H1 (cell line): ENCODE measurements around the gene TMEM132A. TPM values are rescaled to one million over a fixed set of nuclear protein-coding genes. Genes with fewer than 3 reads are reported as not detected.

Experiments used
- CTCF ChIA-PET: fragments of 300-600 bp; sonication (Branson Sonifier 250); formaldehyde crosslinking; loops from one replicate; lab custom pipeline; 2021; ENCODE audit not compliant: partially characterized antibody; lab: Charles Lee
- POLR2A ChIA-PET: fragments of 300-600 bp; sonication (Branson Sonifier 250); formaldehyde crosslinking; loops from one replicate; lab custom pipeline; 2021; ENCODE audit warnings: inconsistent platforms; ENCODE audit not compliant: partially characterized antibody; lab: Charles Lee
- DNase-seq, 2 experiments: peaks; one replicate each; pipeline versions ENCODE4 v3.0.0 to v3.0.0-alpha.2; 2010 to 2022; ENCODE audit warnings: low spot score in 2 of 2, low read depth in 1 of 2, mixed read lengths in 1 of 2
- FAIRE-seq: peaks from 2 replicates; lab custom pipeline; 2011; peaks lifted over from hg19 to GRCh38; lab: Jason Lieb, UNC
- H2AFZ ChIP-seq: 2 replicates; pipeline ENCODE4 v1.8.1; 2012; ENCODE audit warnings: low read length, inconsistent platforms
- H2AK5ac ChIP-seq: 2 replicates; pipeline ENCODE4 v1.6.1; 2013; ENCODE audit warnings: low read depth, low read length
- H2BK120ac ChIP-seq: replicated peaks from 2 replicates; pipeline ENCODE3; 2013; ENCODE audit warnings: low read depth, low read length, inconsistent platforms
- H2BK12ac ChIP-seq: 2 replicates; pipeline ENCODE4 v1.6.1; 2013; ENCODE audit warnings: low read depth, low read length
- H2BK15ac ChIP-seq: 2 replicates; pipeline ENCODE4 v1.6.1; 2013; ENCODE audit warnings: low read length
- H2BK20ac ChIP-seq: 2 replicates; pipeline ENCODE4 v1.6.1; 2013; ENCODE audit warnings: low read length
- H2BK5ac ChIP-seq: 2 replicates; pipeline ENCODE4 v1.6.1; 2013; ENCODE audit warnings: low read depth, low read length
- H3K14ac ChIP-seq: 2 replicates; pipeline ENCODE4 v1.6.1; 2013; ENCODE audit warnings: inconsistent platforms; ENCODE audit not compliant: insufficient read length
- H3K18ac ChIP-seq: 2 replicates; pipeline ENCODE4 v1.6.1; 2013; ENCODE audit warnings: low read length; ENCODE audit errors: extremely low read depth
- H3K23ac ChIP-seq: 2 replicates; pipeline ENCODE4 v1.6.1; 2013; ENCODE audit warnings: inconsistent platforms; ENCODE audit not compliant: insufficient read length
- H3K23me2 ChIP-seq: 2 replicates; pipeline ENCODE4 v1.6.1; 2013; ENCODE audit warnings: low read depth, low read length
- H3K27ac ChIP-seq: 2 replicates; pipeline ENCODE4 v1.6.1; 2011; ENCODE audit warnings: low read depth, low read length, inconsistent platforms
- H3K27me3 ChIP-seq, 4 experiments: replicated peaks in 1 of 4; 1 replicate in 1 of 4; 2 replicates in 3 of 4; pipeline versions ENCODE4 v1.6.1 to v1.8.1; 2011 to 2013; ENCODE audit warnings: low read length in 3 of 4, mild to moderate bottlenecking in 3 of 4, inconsistent platforms in 2 of 4, mixed read lengths in 2 of 4, moderate library complexity in 1 of 4; ENCODE audit not compliant: control insufficient read depth in 3 of 4, insufficient read depth in 3 of 4; ENCODE audit errors: extremely low read depth in 1 of 4
- H3K36me3 ChIP-seq, 4 experiments: 2 replicates each; pipeline versions ENCODE4 v1.6.1 to v1.8.1; 2011 to 2013; ENCODE audit warnings: mild to moderate bottlenecking in 4 of 4, low read length in 3 of 4, moderate library complexity in 2 of 4, control low read depth in 1 of 4, inconsistent platforms in 1 of 4; ENCODE audit not compliant: insufficient read depth in 4 of 4, control insufficient read depth in 2 of 4
- H3K4ac ChIP-seq: replicated peaks from 2 replicates; pipeline ENCODE3; 2013; ENCODE audit warnings: low read length, low read depth, mixed read lengths, inconsistent platforms; ENCODE audit not compliant: insufficient read length
- H3K4me1 ChIP-seq, 4 experiments: replicated peaks in 1 of 4; 1 replicate in 1 of 4; 2 replicates in 3 of 4; pipeline versions ENCODE4 v1.6.1 to v1.8.1; 2011 to 2013; ENCODE audit warnings: low read length in 3 of 4, inconsistent platforms in 2 of 4, mixed read lengths in 1 of 4; ENCODE audit not compliant: insufficient read depth in 4 of 4, control insufficient read depth in 3 of 4
- H3K4me2 ChIP-seq, 2 experiments: 2 replicates each; pipeline versions ENCODE4 v1.6.1 to v1.8.1; 2011 to 2013; ENCODE audit warnings: low read depth in 2 of 2, low read length in 2 of 2, control low read depth in 1 of 2, inconsistent platforms in 1 of 2, mild to moderate bottlenecking in 1 of 2; ENCODE audit not compliant: insufficient read depth in 1 of 2
- H3K4me3 ChIP-seq, 4 experiments: fragments of 200-600, 300-600 bp in 1 of 4; sonication (generic), shearing (Covaris generic), sonication (Bioruptor Twin) in 1 of 4; 2 replicates each; pipeline versions ENCODE4 v1.5.1 to v1.8.1; 2011 to 2016; ENCODE audit warnings: low read length in 4 of 4, low read depth in 3 of 4, control low read depth in 2 of 4, inconsistent platforms in 2 of 4, mild to moderate bottlenecking in 2 of 4, mixed read lengths in 1 of 4, moderate library complexity in 1 of 4; ENCODE audit not compliant: insufficient read depth in 2 of 4; ENCODE audit errors: extremely low read depth in 1 of 4
- H3K56ac ChIP-seq: replicated peaks from 2 replicates; pipeline ENCODE3; 2013; ENCODE audit warnings: low read depth, mild to moderate bottlenecking, mixed read lengths, low read length, inconsistent platforms; ENCODE audit not compliant: insufficient read length
- H3K79me1 ChIP-seq: 2 replicates; pipeline ENCODE4 v1.6.1; 2013; ENCODE audit warnings: low read depth, low read length, control low read depth
- H3K79me2 ChIP-seq, 2 experiments: 2 replicates each; pipeline versions ENCODE4 v1.6.1 to v1.8.1; 2012 to 2013; ENCODE audit warnings: low read length in 2 of 2, mild to moderate bottlenecking in 2 of 2, inconsistent platforms in 1 of 2; ENCODE audit not compliant: insufficient read depth in 2 of 2, control insufficient read depth in 1 of 2
- H3K9ac ChIP-seq, 4 experiments: replicated peaks in 1 of 4; 1 replicate in 1 of 4; 2 replicates in 3 of 4; pipeline versions ENCODE4 v1.6.1 to v1.8.1; 2011 to 2013; ENCODE audit warnings: low read depth in 3 of 4, low read length in 3 of 4, control low read depth in 2 of 4, mild to moderate bottlenecking in 2 of 4, moderate library complexity in 2 of 4, inconsistent platforms in 1 of 4; ENCODE audit errors: extremely low read depth in 1 of 4
- H3K9me3 ChIP-seq, 2 experiments: 2 replicates each; pipeline versions ENCODE4 v1.6.1 to v1.8.1; 2012 to 2013; ENCODE audit warnings: mild to moderate bottlenecking in 2 of 2, moderate library complexity in 2 of 2, control low read depth in 1 of 2, inconsistent platforms in 1 of 2, low read depth in 1 of 2, low read length in 1 of 2, mixed read lengths in 1 of 2; ENCODE audit not compliant: insufficient read depth in 2 of 2
- H4K20me1 ChIP-seq, 2 experiments: replicated peaks in 1 of 2; 2 replicates each; pipeline versions ENCODE3 to v1.8.1; 2011 to 2013; ENCODE audit warnings: inconsistent platforms in 2 of 2, low read length in 2 of 2, mild to moderate bottlenecking in 1 of 2; ENCODE audit not compliant: insufficient read depth in 2 of 2, control insufficient read depth in 1 of 2
- H4K5ac ChIP-seq: 2 replicates; pipeline ENCODE4 v1.6.1; 2013; ENCODE audit warnings: low read length, low read depth, mixed read lengths, inconsistent platforms; ENCODE audit not compliant: insufficient read length
- H4K8ac ChIP-seq: 2 replicates; pipeline ENCODE4 v1.8.0; 2013; ENCODE audit warnings: mild to moderate bottlenecking, moderate library complexity, low read length, inconsistent platforms; ENCODE audit not compliant: insufficient read depth; ENCODE audit errors: extremely low read depth
- H4K91ac ChIP-seq: replicated peaks from 2 replicates; pipeline ENCODE3; 2013; ENCODE audit warnings: low read length, mixed read lengths, inconsistent platforms; ENCODE audit not compliant: insufficient read length
- CBX5 ChIP-seq: fragments of 300-800, 300-1000 bp; sonication (generic); IDR thresholded peaks from 2 replicates; pipeline ENCODE4 v1.7.1; 2016; ENCODE audit warnings: antibody characterized with exemption, low read length, low read depth
- WGBS, 2 experiments: shearing (Covaris generic) in 1 of 2; methylation state at CpG; one replicate each; pipeline versions ENCODE4 v1.1.6 to v1.1.7; 2013 to 2015; ENCODE audit warnings: low lambda C conversion rate in 2 of 2, mixed read lengths in 2 of 2, inconsistent platforms in 1 of 2, low coverage in 1 of 2, missing lambda C conversion rate in 1 of 2; ENCODE audit not compliant: insufficient replicate concordance in 2 of 2, insufficient coverage in 1 of 2, insufficient read length in 1 of 2; ENCODE audit errors: extremely low coverage in 1 of 2, missing lambda C conversion rate in 1 of 2; 5-methylcytosine and 5-hydroxymethylcytosine counted together
- polyA plus RNA-seq, 7 experiments: library from polyadenylated mRNA; depleted of rRNA in 3 of 7; stranded (reverse) in 5 of 7; unstranded in 2 of 7; fragments of >200 nt in 5 of 7; fragments of 200-250 nt in 2 of 7; gene quantifications; 1 replicate in 5 of 7; 2 replicates in 1 of 7; 4 replicates in 1 of 7; pipeline versions ENCODE4 v1.2.1 to v1.2.3, GENCODE V29; 2011 to 2013; ENCODE audit warnings: missing spikeins in 2 of 7, mixed read lengths in 2 of 7
- total RNA-seq: library from RNA; stranded (reverse); fragmentation: NEBNext Ultra II Directional; extraction: Animal tissue kit (Norgen Biotek cat#: 25700); gene quantifications from 2 replicates; pipeline ENCODE4 v1.2.1, GENCODE V29; 2021

Gene TMEM132A
- total and polyA plus RNA-seq, 2 of the 8 experiments (the other 6 are each of a cell fraction or from before 2014, with no cell fraction given), result 46.6 to 97.9 TPM

DNA sequence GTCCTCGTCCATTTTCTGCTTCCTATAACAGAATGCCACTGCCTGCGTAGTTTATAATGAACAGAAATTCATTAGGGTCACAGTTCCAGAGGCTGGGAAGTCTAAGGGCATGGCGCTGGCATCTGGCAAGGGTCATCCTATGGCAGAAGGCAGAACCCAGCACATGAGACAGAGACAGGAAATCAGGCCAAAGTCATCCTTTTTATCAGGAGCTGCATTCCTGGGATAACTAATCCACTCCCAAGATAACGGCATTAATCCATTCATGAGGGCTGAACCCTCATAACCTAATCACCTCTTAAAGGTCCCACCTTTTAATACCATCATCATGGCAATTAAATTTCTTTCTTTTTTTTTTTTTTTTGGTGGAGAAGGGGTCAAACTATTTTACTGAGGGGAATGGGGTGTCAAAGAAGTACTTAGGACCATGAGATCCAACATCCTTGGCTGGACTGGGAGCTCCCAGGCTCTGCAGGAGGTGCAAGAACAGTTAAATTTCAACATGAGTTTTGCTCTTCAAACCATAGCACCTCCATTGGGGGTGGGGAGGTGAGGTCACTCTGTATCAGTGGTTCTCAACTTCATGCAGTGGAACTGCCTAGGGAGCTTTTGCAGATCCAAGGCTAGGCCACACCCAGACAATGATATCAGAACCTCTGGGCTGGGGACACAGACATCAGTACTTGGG lies 5.9 kb upstream of the TMEM132A start:
- Histone ChIP-seq H3K4me3 (no peak overlapping the region), H2BK120ac (no peak overlapping the region), H3K27ac (no peak overlapping the region), H3K9ac (no peak overlapping the region), H4K8ac (no peak overlapping the region), H4K91ac (no peak overlapping the region), H3K79me2 (peaks cover 5 to 24% of the 10 kb centered on the region in 2 experiments), H3K23me2 (peaks cover 8% of the 10 kb centered on the region), H3K9me3 (no peaks in the 10 kb centered on the region), H3K14ac (no peak overlapping the region), H2BK12ac (no peak overlapping the region), H3K4me1 (peaks cover 7 to 21% (median 13%) of the 10 kb centered on the region in 4 experiments), H2BK5ac (no peak overlapping the region), H3K27me3 (no peaks in the 10 kb centered on the region), H2BK20ac (no peak overlapping the region), H3K4ac (no peak overlapping the region), H3K56ac (no peak overlapping the region), H3K18ac (no peak overlapping the region), H3K23ac (no peak overlapping the region), H4K5ac (no peak overlapping the region), H4K20me1 (peaks cover 3 to 13% of the 10 kb centered on the region in 2 experiments), H2AK5ac (no peak overlapping the region), H2AFZ (no peak overlapping the region), H2BK15ac (no peak overlapping the region), H3K36me3 (peaks cover 3 to 14% (median 9%) of the 10 kb centered on the region in 4 experiments; a peak in 5 of 8 replicates), H3K79me1 (no peaks in the 10 kb centered on the region; the same call in 1 of the 2 replicates), H3K4me2 (no peak overlapping the region)
- no peak for FAIRE-seq
- POLR2A ChIA-PET, result no interaction called here
- CTCF ChIA-PET, result interaction anchor here (0.8 to 1.8 kb wide), 7 partner anchors 10 to 210 kb away, joined by 3 to 7 read pairs (median 3); no protein-coding TSS in a partner anchor
- WGBS, 2 experiments, result 87% methylated on average over 4 of the region's 4 CpGs; no CpG with 5 or more reads in 1 of the 2 experiments
- no peak for DNase-seq
- TF ChIP-seq CBX5, result no peak
